Thyroid gland (tissue), 4 donors: ENCODE results near the gene POU3F2.

Experiments used
- CTCF ChIP-seq, 6 experiments: fragments of 200-600 bp in 3 of 6; fragments of 450-650 bp in 3 of 6; sonication (generic) in 3 of 6; IDR thresholded peaks; one replicate each; pipeline ENCODE4 v1.5.1; 2016 to 2019; ENCODE audit warnings: antibody characterized with exemption in 6 of 6, mild to moderate bottlenecking in 2 of 6, inconsistent platforms in 1 of 6, moderate library complexity in 1 of 6
- POLR2A ChIP-seq, 2 donors: fragments of 450-650 bp; IDR thresholded peaks; one replicate each; pipeline ENCODE4 v1.6.1; 2017; ENCODE audit warnings: antibody characterized with exemption in 2 of 2, mild to moderate bottlenecking in 2 of 2, moderate library complexity in 1 of 2

- no peak for TF ChIP-seq CTCF (IDR thresholded peaks at IDR 0.05)
- no peak for TF ChIP-seq POLR2A (IDR thresholded peaks at IDR 0.05)
Observed at GRCh38 chr6:98864497-98864896, 30.1 kb downstream of the POU3F2 start.
